ENCODE measurements around the gene ATP2A2. TPM values are rescaled to one million over a fixed set of nuclear protein-coding genes. Genes with fewer than 3 reads are reported as not detected.

The ATP2A2 gene
- total RNA-seq (2014; rRNA removed; shearing (Covaris generic)) = 63.8 and 97.9 TPM in 2 replicates

DNA sequence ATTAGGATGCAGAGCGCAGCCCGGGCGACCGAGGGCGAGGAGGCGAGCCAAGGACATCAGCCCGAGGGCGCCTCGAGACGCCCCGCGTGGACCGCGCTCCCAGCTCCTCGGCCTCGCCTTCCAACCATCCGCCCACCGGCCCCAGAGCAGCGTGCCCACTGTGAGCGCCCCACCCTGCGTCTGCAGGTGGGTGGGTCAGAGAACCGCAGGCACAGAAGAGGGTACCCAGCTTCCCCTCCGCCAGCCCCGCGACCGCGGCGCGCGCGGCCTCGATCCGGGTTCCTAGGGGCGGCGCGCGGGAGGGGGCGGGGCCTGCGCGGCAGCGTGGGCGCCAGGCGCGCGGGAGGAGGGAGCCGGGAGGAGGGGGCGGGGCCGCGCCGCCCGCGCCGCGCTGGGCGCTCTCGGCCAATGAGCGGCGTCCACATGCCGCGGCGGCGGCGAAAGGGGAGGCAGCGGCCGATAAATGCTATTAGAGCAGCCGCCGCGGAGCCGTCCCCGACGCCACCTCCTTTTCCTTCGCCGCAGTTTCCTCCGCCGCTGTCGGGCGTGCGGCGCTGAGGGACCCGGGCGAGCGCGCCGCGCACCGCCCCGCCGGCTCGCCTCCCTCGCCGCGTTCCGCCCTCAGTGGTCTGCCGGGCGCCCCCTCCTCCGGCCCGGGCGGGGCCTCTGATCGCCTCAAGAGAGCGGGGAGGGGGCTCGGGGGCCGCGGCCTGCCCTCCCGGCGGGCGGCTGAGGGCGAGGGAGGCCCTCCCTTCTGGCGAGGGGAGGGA is at the start of gene ATP2A2:
Gene ATP2A2, plus strand, starts transcription at position 469 of the 770 bp plus-strand sequence. CDS start 543 bp downstream, outside the sequence.
- H3K4me3 ChIP-seq = peak within 1 kb of the TSS; percentile 95
- no peaks in the 10 kb centered on the region for H3K27me3 ChIP-seq (replicated peaks)
- H3K9me3 ChIP-seq (replicated peaks) = peaks cover 7% of the 10 kb centered on the region; the same call in 1 of the 2 replicates
- peak within 1 kb of the TSS; percentile 99 for H3K27ac ChIP-seq
- peak; percentile 89 to 91 for DNase-seq (ENCODE audit: low read depth in 1 of 2, low spot score in 2 of 2)
- peaks cover 46% of the 10 kb centered on the region for H3K36me3 ChIP-seq
- peaks cover 22% of the 10 kb centered on the region for H3K4me1 ChIP-seq (replicated peaks)

DNA sequence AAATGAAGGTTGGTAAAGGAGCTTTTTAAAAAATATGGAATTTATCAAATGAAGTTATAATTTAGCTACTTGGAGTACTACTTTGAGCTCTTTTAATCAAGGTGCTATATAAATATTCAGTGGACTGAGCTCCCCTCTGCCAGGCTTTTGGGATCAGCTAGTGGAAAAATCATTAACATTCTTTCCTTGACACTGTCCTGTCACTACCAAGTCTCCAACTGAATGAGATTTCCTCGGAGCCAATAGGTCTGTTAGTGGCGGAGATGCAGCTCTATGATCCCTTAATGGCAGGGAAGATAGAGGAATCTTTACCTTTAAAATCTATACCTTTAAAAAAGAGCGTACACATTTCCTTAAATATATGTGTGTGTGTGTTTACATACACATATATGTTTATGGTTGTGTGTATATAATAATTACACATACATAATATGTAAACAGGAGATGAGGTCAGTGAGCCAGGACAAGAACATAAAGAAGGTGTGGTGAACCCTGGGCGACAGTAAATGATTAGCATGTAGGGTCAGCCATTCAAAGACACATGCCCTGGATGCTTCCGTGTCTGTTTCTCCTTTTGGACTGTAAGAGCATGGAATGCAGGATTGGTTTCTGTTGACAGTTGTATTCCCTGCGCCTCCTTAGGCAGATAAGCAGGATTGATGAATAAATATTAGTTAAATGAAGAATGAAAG is 47.7 kb upstream of the ATP2A2 start:
- H3K27ac ChIP-seq = no peak overlapping the region
- DNase-seq (ENCODE audit: low read depth in 1 of 2, low spot score in 2 of 2) = no peak
- H3K4me1 ChIP-seq (replicated peaks) = no peaks in the 10 kb centered on the region
- H3K36me3 ChIP-seq = no peaks in the 10 kb centered on the region
- no peaks in the 10 kb centered on the region for H3K9me3 ChIP-seq (replicated peaks)
- no peaks in the 10 kb centered on the region for H3K27me3 ChIP-seq (replicated peaks)
- no peak overlapping the region for H3K4me3 ChIP-seq

DNA sequence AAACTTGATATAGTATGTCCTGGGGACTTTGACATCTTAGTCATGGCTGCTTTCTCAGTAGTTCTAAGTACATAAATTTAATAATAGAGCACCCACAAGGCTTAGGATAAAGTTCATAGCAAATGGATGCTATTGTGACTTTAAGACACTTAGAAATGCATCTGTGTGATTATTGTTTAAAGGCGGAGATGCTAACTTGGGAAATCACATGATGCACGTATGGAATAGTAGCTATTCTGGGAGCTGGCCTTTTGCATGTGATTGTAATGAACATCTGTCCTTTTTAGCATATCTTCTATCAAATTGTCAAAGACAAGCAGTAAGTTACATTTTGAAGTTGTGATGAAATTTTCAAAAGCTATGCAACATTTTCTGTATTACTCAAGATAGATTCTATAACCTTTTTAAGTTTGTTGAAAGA is 46.7 kb upstream of the ATP2A2 start:
- no peak overlapping the region for H3K27ac ChIP-seq

DNA sequence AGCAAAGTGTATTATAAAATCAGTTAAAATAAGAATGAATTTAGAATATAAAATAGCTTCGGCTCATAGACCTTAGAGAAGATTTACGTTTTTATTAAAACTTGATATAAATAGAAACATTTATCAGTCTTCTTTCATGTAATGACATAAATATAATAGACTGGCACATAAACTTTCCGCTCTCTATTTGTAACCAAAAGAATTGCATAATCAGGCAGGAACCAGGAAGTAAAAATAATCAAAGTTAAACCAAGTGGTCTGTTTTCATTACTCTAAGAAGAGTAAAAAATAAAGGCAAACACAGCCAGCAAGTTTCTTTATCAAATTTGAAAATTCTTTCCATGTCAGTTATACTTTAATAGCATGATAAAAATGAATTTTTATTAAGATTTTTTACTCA is 46.3 kb upstream of the ATP2A2 start:
- Histone ChIP-seq H3K36me3 (no peaks in the 10 kb centered on the region), H3K27ac (no peak overlapping the region), H3K27me3 (replicated peaks) (no peaks in the 10 kb centered on the region), H3K9me3 (replicated peaks) (no peaks in the 10 kb centered on the region), H3K4me3 (no peak overlapping the region), H3K4me1 (replicated peaks) (no peaks in the 10 kb centered on the region)
- DNase-seq (ENCODE audit: low read depth in 1 of 2, low spot score in 2 of 2) = no peak

More for the DNA sequence above, 46.7 kb upstream of the ATP2A2 start:
- Histone ChIP-seq H3K36me3 (no peaks in the 10 kb centered on the region), H3K9me3 (replicated peaks) (no peaks in the 10 kb centered on the region), H3K4me1 (replicated peaks) (no peaks in the 10 kb centered on the region), H3K4me3 (no peak overlapping the region), H3K27me3 (replicated peaks) (no peaks in the 10 kb centered on the region)
- DNase-seq (ENCODE audit: low read depth in 1 of 2, low spot score in 2 of 2) = no peak

DNA sequence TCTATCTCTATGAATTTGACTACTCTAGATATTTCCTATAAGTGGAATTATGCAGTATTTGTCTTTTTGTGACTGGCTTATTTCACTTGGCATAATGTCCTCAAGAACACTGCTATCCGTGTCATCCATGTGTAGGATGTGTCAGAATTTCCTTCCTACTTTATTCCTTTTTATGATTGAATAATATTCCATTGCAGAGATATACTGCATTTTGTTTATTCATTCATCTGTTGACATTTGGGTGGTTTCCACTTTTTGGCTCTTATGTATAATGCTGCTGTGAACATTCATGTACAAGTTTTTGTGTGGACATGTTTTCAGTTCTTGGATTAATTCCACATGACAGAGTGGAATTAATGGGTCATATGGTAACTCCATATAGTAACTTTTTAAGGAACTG is 45.7 kb upstream of the ATP2A2 start:
- H3K4me3 ChIP-seq = no peak overlapping the region
- no peak overlapping the region for H3K27ac ChIP-seq
- H3K27me3 ChIP-seq (replicated peaks) = no peaks in the 10 kb centered on the region
- no peaks in the 10 kb centered on the region for H3K4me1 ChIP-seq (replicated peaks)
- no peak for DNase-seq (ENCODE audit: low read depth in 1 of 2, low spot score in 2 of 2)
- H3K9me3 ChIP-seq (replicated peaks) = no peaks in the 10 kb centered on the region
- no peaks in the 10 kb centered on the region for H3K36me3 ChIP-seq

DNA sequence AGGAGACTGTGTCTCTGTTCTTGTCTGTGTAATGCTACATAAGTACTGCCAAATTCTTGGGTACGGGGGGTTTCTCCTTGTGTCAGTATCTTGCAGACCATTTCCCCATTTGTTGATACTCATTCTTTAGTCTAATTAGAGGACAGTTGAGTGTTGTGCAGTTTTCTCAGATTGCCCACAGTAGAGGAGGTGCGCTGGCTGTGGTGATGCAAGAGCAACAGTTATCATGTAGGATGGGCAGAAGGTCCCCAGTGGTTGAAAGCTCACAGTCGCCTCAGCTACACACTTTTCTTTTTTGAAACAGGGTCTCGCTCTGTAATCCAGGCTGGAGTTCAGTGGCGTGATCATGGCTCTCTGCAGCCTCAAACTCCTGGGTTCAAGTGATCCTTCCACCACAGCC is 37.8 kb upstream of the ATP2A2 start:
- H3K27me3 ChIP-seq (replicated peaks) = no peaks in the 10 kb centered on the region
- no peaks in the 10 kb centered on the region for H3K9me3 ChIP-seq (replicated peaks)
- peaks cover 41% of the 10 kb centered on the region for H3K4me1 ChIP-seq (replicated peaks)
- H3K36me3 ChIP-seq = no peaks in the 10 kb centered on the region
- DNase-seq (ENCODE audit: low read depth in 1 of 2, low spot score in 2 of 2) = no peak
- H3K27ac ChIP-seq = no peak overlapping the region
- no peak overlapping the region for H3K4me3 ChIP-seq

DNA sequence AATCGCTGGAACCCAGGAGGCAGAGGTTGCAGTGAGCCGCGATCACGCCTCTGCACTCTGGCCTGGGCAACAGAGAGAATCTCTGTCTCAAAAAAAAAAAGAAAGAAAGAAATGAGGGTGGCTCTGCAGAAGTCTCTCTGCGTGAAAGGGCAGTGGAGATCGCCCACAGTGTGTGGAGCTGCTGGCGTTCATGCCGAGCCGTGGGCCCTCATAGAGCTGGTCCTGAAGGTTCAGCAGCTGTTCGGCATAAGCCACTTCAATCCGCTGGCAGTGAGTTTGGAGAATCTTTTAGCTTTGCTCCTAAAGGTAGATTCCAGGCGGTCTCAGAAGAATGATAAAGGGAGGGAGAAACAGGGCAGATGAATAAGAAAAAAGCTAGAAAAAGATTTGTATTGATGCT is 36.7 kb upstream of the ATP2A2 start:
- Histone ChIP-seq H3K27me3 (replicated peaks) (no peaks in the 10 kb centered on the region), H3K4me1 (replicated peaks) (peaks cover 43% of the 10 kb centered on the region), H3K36me3 (no peaks in the 10 kb centered on the region), H3K27ac (peak overlapping the region; percentile 14; the same call in 1 of the 2 replicates), H3K4me3 (no peak overlapping the region), H3K9me3 (replicated peaks) (no peaks in the 10 kb centered on the region)
- no peak for DNase-seq (ENCODE audit: low read depth in 1 of 2, low spot score in 2 of 2)

DNA sequence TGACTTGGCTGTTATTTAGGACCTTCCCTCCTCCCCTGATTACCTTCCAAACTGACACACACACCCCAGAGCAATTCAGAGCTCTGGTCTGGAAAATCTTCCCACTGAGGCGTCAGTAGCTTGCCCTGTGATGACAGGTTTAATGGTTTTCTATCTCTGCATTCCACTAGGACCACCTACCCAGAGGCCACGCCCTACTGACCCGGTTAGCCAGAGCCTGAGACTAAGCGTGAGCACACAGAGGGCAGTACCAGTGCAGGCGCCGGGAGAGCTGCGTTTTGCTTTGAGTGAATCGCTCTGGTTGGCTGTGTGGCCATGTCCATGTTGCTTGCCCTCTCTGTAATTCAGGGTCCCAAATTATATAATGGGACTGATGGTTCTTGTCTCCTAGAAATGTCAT is 36.2 kb upstream of the ATP2A2 start:
- Histone ChIP-seq H3K4me3 (no peak overlapping the region), H3K9me3 (replicated peaks) (no peaks in the 10 kb centered on the region), H3K27ac (peak overlapping the region; percentile 14; the same call in 1 of the 2 replicates), H3K36me3 (no peaks in the 10 kb centered on the region), H3K4me1 (replicated peaks) (peaks cover 43% of the 10 kb centered on the region), H3K27me3 (replicated peaks) (no peaks in the 10 kb centered on the region)
- DNase-seq (ENCODE audit: low read depth in 1 of 2, low spot score in 2 of 2) = peak; percentile 77 to 90

DNA sequence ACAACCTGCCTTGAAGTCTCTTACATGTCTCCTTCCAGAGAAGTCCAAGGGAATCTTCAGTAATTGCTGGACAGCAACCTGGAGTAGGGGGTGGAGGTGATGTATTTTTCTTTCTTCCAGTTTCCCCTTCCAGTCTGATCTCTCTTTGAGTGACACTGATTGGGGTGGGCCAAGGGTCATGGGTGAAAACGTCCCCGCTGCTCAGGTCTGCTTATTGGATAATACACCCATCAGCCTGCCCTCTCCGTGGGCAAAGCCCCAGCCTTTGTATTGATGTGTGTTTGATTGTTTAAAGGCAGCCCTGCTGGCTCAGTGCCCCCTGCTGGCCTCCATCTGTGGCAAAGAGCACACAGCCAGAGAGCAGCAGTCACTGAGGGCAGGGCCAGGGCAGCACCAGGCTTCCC is 35.7 kb upstream of the ATP2A2 start:
- H3K27ac ChIP-seq = no peak overlapping the region
- H3K27me3 ChIP-seq (replicated peaks) = no peaks in the 10 kb centered on the region
- no peak overlapping the region for H3K4me3 ChIP-seq
- no peaks in the 10 kb centered on the region for H3K9me3 ChIP-seq (replicated peaks)
- no peak for DNase-seq (ENCODE audit: low read depth in 1 of 2, low spot score in 2 of 2)
- H3K36me3 ChIP-seq = no peaks in the 10 kb centered on the region
- H3K4me1 ChIP-seq (replicated peaks) = peaks cover 43% of the 10 kb centered on the region

DNA sequence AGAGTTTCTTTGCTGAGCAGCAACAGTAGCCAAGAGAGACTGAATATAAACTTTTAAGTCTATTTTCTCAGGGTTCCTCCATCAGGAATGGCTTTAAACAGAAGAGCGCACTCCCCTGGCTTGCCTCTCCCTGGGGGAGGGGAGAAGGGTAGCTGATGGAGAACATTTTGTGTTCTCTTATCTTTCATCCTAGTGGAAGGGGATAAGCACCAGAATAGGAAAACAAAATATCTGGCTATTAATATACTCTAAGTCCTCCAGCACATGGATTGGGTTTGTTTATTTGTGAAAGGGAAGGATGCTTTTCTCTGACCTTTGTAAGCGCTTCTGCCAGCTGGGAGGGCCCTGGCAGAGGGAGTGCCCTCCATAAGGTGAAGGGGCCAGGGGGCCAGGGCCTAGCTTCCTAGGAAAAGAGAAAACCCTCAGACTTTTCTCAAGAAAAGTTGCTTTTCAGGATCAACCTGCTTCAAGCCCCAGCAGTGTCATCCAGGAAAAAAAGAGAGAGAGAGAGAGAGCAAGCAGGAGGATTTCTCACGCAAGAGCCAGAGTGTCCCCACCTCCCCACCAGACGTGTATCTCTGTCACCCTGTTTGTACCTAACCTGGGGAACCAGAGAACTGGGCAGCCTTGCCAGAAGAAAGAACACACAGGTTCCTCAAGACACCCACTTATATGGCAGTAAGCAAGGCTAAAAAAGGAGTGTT is 34.3 kb upstream of the ATP2A2 start:
- DNase-seq (ENCODE audit: low read depth in 1 of 2, low spot score in 2 of 2) = peak; percentile 5 to 13
- Histone ChIP-seq H3K4me1 (replicated peaks) (peaks cover 43% of the 10 kb centered on the region), H3K27ac (peak overlapping the region; percentile 10; the same call in 1 of the 2 replicates), H3K4me3 (no peak overlapping the region), H3K9me3 (replicated peaks) (no peaks in the 10 kb centered on the region), H3K27me3 (replicated peaks) (no peaks in the 10 kb centered on the region), H3K36me3 (no peaks in the 10 kb centered on the region)

DNA sequence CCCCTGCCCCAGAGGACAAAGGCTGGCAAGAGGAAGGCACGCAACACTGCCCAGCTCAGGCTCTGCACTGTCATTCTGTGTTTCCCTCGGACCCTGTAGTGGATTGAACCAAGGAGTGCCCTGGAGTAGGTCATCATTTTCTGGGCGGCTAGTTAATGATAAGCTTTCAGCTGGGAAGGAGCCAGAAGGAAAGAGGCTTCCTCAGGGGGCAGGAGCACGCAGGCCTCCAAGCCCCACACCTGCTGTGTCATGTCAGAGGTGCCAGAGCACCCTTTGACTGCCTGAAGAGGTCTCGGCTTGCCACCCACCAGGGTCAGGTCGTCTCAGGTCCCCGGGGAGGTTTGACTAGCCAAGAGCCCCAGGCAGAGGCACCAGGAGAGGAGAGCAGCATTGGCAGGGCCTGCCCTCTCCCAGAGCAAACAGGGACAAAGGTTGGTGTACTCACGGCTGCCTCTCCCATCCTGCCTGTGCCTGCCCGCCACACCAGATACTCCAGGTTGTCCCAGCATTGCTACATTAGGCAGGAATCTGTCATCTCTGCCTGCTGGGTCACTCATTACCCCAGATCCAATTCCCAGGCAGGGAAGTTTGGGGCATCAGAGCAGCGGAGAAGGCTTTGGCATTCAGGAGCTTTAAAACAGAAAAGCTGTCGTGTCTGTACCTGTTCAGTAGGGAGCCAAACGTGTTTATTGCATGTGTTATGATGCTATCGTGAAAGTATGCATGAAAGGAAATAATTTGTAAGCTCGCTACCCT is 33.5 kb upstream of the ATP2A2 start:
- no peaks in the 10 kb centered on the region for H3K9me3 ChIP-seq (replicated peaks)
- no peak for DNase-seq (ENCODE audit: low read depth in 1 of 2, low spot score in 2 of 2)
- no peak overlapping the region for H3K27ac ChIP-seq
- no peak overlapping the region for H3K4me3 ChIP-seq
- H3K36me3 ChIP-seq = no peaks in the 10 kb centered on the region
- H3K27me3 ChIP-seq (replicated peaks) = no peaks in the 10 kb centered on the region
- peaks cover 43% of the 10 kb centered on the region for H3K4me1 ChIP-seq (replicated peaks)

DNA sequence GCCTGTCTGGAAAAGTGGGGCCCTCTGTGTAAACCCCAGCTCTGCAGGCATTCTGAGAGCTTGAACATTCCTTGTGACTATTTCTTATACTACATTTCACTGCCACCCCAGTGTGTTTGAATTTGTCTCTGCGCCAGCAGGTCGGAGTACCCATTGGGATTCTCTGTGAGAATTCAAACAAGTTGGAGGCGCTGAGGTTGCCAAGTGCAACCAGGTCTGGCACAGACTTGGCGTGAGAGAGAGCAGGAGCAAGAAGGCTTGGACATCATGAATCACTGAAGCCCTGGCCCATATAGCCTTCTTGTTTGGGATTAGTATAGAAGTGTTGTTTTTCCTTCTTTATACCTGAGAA is 33.0 kb upstream of the ATP2A2 start:
- H3K27ac ChIP-seq = no peak overlapping the region
- no peaks in the 10 kb centered on the region for H3K9me3 ChIP-seq (replicated peaks)
- H3K4me1 ChIP-seq (replicated peaks) = peaks cover 44% of the 10 kb centered on the region
- no peak for DNase-seq (ENCODE audit: low read depth in 1 of 2, low spot score in 2 of 2)
- H3K27me3 ChIP-seq (replicated peaks) = no peaks in the 10 kb centered on the region
- H3K4me3 ChIP-seq = no peak overlapping the region
- no peaks in the 10 kb centered on the region for H3K36me3 ChIP-seq

DNA sequence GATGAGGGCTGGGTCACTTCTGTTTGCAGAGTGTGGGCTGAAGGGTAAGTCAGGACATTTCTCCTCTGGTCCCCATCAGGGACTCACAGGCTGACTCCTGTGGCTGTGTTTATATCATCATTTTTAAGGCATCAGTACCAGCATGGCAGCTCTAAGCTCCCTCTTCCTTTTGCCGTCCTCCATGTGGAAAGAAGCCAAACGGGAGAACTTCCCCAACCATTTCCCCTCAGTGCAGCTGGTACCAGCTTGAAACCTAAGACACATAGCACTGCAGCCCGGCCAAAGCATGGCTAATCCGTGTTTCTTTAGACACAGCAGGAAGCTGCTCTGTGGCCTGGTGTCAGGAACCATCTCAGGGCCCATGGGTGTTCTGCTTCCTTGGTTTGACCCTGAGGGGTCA is 31.9 kb upstream of the ATP2A2 start:
- H3K4me1 ChIP-seq (replicated peaks) = peaks cover 48% of the 10 kb centered on the region
- no peaks in the 10 kb centered on the region for H3K27me3 ChIP-seq (replicated peaks)
- no peak overlapping the region for H3K4me3 ChIP-seq
- no peak for DNase-seq (ENCODE audit: low read depth in 1 of 2, low spot score in 2 of 2)
- H3K9me3 ChIP-seq (replicated peaks) = no peaks in the 10 kb centered on the region
- no peak overlapping the region for H3K27ac ChIP-seq
- H3K36me3 ChIP-seq = no peaks in the 10 kb centered on the region

Measured in SJSA1 (cell line).